Measurements from ENCODE around the gene APOM. TPM values are rescaled to one million over a fixed set of nuclear protein-coding genes. Genes with fewer than 3 reads are reported as not detected.

APOM gene
- total RNA-seq, 1 experiment from 2014 or later: 3.5 TPM

DNA sequence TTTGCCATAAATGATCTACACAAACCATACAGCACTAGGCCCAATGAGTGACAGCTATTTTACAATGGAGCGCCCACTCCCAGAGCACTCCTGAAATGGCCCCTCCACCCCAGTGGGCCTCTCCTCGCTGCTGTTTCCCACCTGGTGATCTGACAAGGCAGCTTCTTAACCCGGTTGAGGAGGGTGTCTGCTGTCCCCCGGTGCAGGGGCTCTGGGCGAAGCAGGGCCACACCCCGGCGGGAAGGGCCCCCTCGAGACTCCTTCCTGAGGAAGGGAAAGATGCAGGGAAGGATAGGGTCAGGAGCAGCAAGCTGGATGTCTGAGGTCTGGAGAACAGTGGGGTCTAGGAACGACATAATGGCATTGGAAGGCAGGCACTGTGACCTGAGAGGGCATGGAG lies 37.2 kb downstream of the APOM start:
- ChIA-PET CTCF (no interaction called here), POLR2A (interaction anchor here (0.5 kb wide), 1 partner anchor 112 kb away, joined by 3 read pairs; no protein-coding TSS in a partner anchor)
- ATAC-seq (no peak), DNase-seq (ENCODE audit: low spot score) (no peak)
- no peak for TF ChIP-seq CREB1 (CRISPR knock-in tag; IDR thresholded peaks at IDR 0.05)
- TF ChIP-seq, protein P1, sequence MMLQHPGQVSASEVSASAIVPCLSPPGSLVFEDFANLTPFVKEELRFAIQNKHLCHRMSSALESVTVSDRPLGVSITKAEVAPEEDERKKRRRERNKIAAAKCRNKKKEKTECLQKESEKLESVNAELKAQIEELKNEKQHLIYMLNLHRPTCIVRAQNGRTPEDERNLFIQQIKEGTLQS (CRISPR knock-in tag; conservative IDR thresholded peaks at IDR 0.05): no peak
- TF ChIP-seq, protein P2, sequence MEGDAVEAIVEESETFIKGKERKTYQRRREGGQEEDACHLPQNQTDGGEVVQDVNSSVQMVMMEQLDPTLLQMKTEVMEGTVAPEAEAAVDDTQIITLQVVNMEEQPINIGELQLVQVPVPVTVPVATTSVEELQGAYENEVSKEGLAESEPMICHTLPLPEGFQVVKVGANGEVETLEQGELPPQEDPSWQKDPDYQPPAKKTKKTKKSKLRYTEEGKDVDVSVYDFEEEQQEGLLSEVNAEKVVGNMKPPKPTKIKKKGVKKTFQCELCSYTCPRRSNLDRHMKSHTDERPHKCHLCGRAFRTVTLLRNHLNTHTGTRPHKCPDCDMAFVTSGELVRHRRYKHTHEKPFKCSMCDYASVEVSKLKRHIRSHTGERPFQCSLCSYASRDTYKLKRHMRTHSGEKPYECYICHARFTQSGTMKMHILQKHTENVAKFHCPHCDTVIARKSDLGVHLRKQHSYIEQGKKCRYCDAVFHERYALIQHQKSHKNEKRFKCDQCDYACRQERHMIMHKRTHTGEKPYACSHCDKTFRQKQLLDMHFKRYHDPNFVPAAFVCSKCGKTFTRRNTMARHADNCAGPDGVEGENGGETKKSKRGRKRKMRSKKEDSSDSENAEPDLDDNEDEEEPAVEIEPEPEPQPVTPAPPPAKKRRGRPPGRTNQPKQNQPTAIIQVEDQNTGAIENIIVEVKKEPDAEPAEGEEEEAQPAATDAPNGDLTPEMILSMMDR (IDR thresholded peaks at IDR 0.05): no peak
- TF ChIP-seq, protein P3, sequence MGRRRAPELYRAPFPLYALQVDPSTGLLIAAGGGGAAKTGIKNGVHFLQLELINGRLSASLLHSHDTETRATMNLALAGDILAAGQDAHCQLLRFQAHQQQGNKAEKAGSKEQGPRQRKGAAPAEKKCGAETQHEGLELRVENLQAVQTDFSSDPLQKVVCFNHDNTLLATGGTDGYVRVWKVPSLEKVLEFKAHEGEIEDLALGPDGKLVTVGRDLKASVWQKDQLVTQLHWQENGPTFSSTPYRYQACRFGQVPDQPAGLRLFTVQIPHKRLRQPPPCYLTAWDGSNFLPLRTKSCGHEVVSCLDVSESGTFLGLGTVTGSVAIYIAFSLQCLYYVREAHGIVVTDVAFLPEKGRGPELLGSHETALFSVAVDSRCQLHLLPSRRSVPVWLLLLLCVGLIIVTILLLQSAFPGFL (CRISPR knock-in tag; IDR thresholded peaks at IDR 0.05; ENCODE audit: borderline replicate concordance): no peak
- no peak for TF ChIP-seq ATF1 (CRISPR knock-in tag; IDR thresholded peaks at IDR 0.05)
- TF ChIP-seq, protein P4, sequence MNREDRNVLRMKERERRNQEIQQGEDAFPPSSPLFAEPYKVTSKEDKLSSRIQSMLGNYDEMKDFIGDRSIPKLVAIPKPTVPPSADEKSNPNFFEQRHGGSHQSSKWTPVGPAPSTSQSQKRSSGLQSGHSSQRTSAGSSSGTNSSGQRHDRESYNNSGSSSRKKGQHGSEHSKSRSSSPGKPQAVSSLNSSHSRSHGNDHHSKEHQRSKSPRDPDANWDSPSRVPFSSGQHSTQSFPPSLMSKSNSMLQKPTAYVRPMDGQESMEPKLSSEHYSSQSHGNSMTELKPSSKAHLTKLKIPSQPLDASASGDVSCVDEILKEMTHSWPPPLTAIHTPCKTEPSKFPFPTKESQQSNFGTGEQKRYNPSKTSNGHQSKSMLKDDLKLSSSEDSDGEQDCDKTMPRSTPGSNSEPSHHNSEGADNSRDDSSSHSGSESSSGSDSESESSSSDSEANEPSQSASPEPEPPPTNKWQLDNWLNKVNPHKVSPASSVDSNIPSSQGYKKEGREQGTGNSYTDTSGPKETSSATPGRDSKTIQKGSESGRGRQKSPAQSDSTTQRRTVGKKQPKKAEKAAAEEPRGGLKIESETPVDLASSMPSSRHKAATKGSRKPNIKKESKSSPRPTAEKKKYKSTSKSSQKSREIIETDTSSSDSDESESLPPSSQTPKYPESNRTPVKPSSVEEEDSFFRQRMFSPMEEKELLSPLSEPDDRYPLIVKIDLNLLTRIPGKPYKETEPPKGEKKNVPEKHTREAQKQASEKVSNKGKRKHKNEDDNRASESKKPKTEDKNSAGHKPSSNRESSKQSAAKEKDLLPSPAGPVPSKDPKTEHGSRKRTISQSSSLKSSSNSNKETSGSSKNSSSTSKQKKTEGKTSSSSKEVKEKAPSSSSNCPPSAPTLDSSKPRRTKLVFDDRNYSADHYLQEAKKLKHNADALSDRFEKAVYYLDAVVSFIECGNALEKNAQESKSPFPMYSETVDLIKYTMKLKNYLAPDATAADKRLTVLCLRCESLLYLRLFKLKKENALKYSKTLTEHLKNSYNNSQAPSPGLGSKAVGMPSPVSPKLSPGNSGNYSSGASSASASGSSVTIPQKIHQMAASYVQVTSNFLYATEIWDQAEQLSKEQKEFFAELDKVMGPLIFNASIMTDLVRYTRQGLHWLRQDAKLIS (CRISPR knock-in tag; IDR thresholded peaks at IDR 0.05; ENCODE audit: borderline replicate concordance): no peak
- Mint-ChIP-seq H3K4me3 (no peak overlapping the region), H3K27ac (no peak overlapping the region), H3K36me3 (peaks cover 21% of the 10 kb centered on the region), H3K9me3 (no peaks in the 10 kb centered on the region), H3K27me3 (ENCODE audit: low read depth) (no peaks in the 10 kb centered on the region), H3K4me1 (no peaks in the 10 kb centered on the region)

DNA sequence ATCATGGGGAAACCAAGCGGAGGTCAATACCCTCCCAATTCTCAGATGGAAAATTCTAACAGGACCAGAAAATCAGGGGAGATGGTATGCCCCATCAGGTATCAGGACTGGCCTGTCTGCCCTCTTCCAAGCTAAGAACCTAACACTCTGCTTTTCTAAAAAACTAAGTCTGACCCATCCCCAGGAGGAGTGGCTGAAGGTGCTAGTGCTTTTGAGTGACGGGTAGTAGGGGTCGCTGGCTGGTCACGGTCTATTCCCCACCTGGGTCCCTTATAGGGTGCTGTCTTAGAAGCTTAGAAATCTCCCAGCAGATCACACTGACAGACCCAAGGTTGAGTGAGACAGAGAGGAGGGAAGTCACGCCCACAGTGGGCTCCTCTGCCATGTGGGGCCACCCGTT lies 37.8 kb downstream of the APOM start:
- CTCF ChIA-PET: interaction anchor here (0.6 to 1.2 kb wide), 3 partner anchors 11 to 44 kb away, joined by 3 to 5 read pairs (median 3); no protein-coding TSS in a partner anchor
- TF ChIP-seq, protein P5, sequence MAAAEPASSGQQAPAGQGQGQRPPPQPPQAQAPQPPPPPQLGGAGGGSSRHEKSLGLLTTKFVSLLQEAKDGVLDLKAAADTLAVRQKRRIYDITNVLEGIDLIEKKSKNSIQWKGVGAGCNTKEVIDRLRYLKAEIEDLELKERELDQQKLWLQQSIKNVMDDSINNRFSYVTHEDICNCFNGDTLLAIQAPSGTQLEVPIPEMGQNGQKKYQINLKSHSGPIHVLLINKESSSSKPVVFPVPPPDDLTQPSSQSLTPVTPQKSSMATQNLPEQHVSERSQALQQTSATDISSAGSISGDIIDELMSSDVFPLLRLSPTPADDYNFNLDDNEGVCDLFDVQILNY (CRISPR knock-in tag; IDR thresholded peaks at IDR 0.05): no peak
- TF ChIP-seq ZNF416 (CRISPR knock-in tag; IDR thresholded peaks at IDR 0.05): no peak
- no peak for TF ChIP-seq ESRRA (CRISPR knock-in tag; IDR thresholded peaks at IDR 0.05; ENCODE audit: borderline replicate concordance)
- no peak for TF ChIP-seq ZNF121 (CRISPR knock-in tag; IDR thresholded peaks at IDR 0.05)
- TF ChIP-seq RELA (CRISPR knock-in tag; IDR thresholded peaks at IDR 0.05; ENCODE audit: borderline replicate concordance): no peak
- no peak for TF ChIP-seq RORB (CRISPR knock-in tag; IDR thresholded peaks at IDR 0.05)
- TF ChIP-seq, protein P6, sequence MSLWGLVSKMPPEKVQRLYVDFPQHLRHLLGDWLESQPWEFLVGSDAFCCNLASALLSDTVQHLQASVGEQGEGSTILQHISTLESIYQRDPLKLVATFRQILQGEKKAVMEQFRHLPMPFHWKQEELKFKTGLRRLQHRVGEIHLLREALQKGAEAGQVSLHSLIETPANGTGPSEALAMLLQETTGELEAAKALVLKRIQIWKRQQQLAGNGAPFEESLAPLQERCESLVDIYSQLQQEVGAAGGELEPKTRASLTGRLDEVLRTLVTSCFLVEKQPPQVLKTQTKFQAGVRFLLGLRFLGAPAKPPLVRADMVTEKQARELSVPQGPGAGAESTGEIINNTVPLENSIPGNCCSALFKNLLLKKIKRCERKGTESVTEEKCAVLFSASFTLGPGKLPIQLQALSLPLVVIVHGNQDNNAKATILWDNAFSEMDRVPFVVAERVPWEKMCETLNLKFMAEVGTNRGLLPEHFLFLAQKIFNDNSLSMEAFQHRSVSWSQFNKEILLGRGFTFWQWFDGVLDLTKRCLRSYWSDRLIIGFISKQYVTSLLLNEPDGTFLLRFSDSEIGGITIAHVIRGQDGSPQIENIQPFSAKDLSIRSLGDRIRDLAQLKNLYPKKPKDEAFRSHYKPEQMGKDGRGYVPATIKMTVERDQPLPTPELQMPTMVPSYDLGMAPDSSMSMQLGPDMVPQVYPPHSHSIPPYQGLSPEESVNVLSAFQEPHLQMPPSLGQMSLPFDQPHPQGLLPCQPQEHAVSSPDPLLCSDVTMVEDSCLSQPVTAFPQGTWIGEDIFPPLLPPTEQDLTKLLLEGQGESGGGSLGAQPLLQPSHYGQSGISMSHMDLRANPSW (CRISPR knock-in tag; conservative IDR thresholded peaks at IDR 0.05; ENCODE audit: low read depth): no peak
- Mint-ChIP-seq H3K4me3 (no peak overlapping the region), H3K27ac (no peak overlapping the region), H3K9me3 (no peaks in the 10 kb centered on the region), H3K36me3 (peaks cover 19% of the 10 kb centered on the region), H3K4me1 (no peaks in the 10 kb centered on the region), H3K27me3 (ENCODE audit: low read depth) (no peaks in the 10 kb centered on the region)
- POLR2A ChIA-PET: no interaction called here
- no peak for DNase-seq (ENCODE audit: low spot score)
- ATAC-seq: no peak
